Left lung (tissue), 10 donors: ENCODE results near the gene SOWAHB. TPM values are rescaled to one million over a fixed set of nuclear protein-coding genes. Genes with fewer than 3 reads are reported as not detected.

Experiments
- ATAC-seq: fragments of 200-7000 bp; cut with Tn5 transposase; one replicate; pipeline ENCODE4 v1.9.1; 2020; ENCODE audit warnings: moderate library complexity
- DNase-seq, 4 donors: peaks; one replicate each; pipeline ENCODE4 v3.0.0-alpha.2; 2013 to 2020
- H3K27ac ChIP-seq, 2 donors: fragments of 200-600 bp; sonication (generic) in 1 of 2; one replicate each; pipeline versions ENCODE4 v1.5.0 to v1.8.0; 2020 to 2021
- H3K27me3 ChIP-seq, 2 donors: fragments of 200-600 bp; sonication (generic) in 1 of 2; one replicate each; pipeline versions ENCODE4 v1.5.0 to v1.8.0; 2020 to 2021
- H3K36me3 ChIP-seq, 2 donors: fragments of 200-600 bp; sonication (generic) in 1 of 2; one replicate each; pipeline versions ENCODE4 v1.5.0 to v1.8.0; 2020 to 2021
- H3K4me1 ChIP-seq, 2 donors: fragments of 200-600 bp; one replicate each; pipeline ENCODE4 v1.8.0; 2021
- H3K4me3 ChIP-seq, 2 donors: fragments of 200-600 bp; sonication (generic) in 1 of 2; one replicate each; pipeline versions ENCODE4 v1.5.0 to v1.8.0; 2020 to 2021; ENCODE audit warnings: mild to moderate bottlenecking in 1 of 2
- H3K9me3 ChIP-seq, 2 donors: fragments of 200-600 bp; sonication (generic) in 1 of 2; one replicate each; pipeline versions ENCODE4 v1.5.0 to v1.8.0; 2020 to 2021
- intact Hi-C, 2 donors: fragments of 100-400 bp; cut with DNase I; formaldehyde crosslinking; loops; one replicate each; pipeline versions ENCODE4 v1.11.2 to v1.14.2; 2022
- polyA plus RNA-seq, 6 donors: library from polyadenylated mRNA; unstranded; fragments of 120-200 nt; gene quantifications; one replicate each; pipeline ENCODE4 v1.2.1, GENCODE V29; 2013; ENCODE audit not compliant: insufficient read length in 6 of 6
- total RNA-seq, 2 donors: library from RNA; stranded (reverse); fragmentation: NEBNext Ultra II Directional; extraction: Animal tissue kit (Norgen Biotek cat#: 25700); gene quantifications; one replicate each; pipeline ENCODE4 v1.2.1, GENCODE V29; 2021
- TF ChIP-seq, protein P1 (sequence below), 2 donors: fragments of 200-600 bp; sonication (generic) in 1 of 2; IDR thresholded peaks; one replicate each; pipeline versions ENCODE4 v1.5.0 to v1.8.0; 2021; ENCODE audit warnings: antibody characterized with exemption in 2 of 2
- donor health status: DM: no; HTN: yes; CAD: no.
- donor health status: DM: no; HTN: no; CAD: no.

The SOWAHB gene
- total and polyA plus RNA-seq, 8 donors, result 2.5 to 6.3 (median 2.8) TPM

DNA sequence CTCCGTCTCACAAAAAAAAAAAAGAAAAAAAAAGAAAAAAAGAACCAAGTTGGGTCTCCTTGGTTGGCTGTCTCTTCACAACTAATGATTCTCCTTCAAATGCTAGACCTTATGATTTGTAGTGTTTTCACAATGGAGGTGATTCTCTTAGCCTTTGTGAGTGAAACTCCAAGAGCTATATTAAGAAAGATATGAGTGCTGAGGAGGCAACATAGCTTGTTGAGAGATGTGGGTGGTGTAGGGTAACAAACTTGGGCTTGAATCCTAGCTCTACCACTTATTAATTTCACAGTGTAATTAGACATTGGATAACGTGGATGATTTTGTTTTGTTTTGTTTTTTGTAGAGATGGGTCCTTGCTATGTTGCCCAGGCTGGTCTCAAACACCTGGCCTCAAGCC, 41.2 kb upstream of the SOWAHB start:
- Histone ChIP-seq H3K27me3 (no peaks in the 10 kb centered on the region), H3K27ac (no peak overlapping the region), H3K4me1 (no peaks in the 10 kb centered on the region), H3K4me3 (no peak overlapping the region), H3K9me3 (peaks cover 0 to 6% of the 10 kb centered on the region in 2 donors), H3K36me3 (no peaks in the 10 kb centered on the region)
- no peak for ATAC-seq
- intact Hi-C loops, result no loop called here
- no peak for DNase-seq
- TF ChIP-seq, protein P1, sequence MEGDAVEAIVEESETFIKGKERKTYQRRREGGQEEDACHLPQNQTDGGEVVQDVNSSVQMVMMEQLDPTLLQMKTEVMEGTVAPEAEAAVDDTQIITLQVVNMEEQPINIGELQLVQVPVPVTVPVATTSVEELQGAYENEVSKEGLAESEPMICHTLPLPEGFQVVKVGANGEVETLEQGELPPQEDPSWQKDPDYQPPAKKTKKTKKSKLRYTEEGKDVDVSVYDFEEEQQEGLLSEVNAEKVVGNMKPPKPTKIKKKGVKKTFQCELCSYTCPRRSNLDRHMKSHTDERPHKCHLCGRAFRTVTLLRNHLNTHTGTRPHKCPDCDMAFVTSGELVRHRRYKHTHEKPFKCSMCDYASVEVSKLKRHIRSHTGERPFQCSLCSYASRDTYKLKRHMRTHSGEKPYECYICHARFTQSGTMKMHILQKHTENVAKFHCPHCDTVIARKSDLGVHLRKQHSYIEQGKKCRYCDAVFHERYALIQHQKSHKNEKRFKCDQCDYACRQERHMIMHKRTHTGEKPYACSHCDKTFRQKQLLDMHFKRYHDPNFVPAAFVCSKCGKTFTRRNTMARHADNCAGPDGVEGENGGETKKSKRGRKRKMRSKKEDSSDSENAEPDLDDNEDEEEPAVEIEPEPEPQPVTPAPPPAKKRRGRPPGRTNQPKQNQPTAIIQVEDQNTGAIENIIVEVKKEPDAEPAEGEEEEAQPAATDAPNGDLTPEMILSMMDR (IDR thresholded peaks at IDR 0.05), result no peak

- no peaks in the 10 kb centered on the region for H3K4me1 ChIP-seq
- TF ChIP-seq, protein P1 (IDR thresholded peaks at IDR 0.05), result no peak
- no peak overlapping the region for H3K4me3 ChIP-seq
- peaks cover 0 to 6% of the 10 kb centered on the region in 2 donors for H3K9me3 ChIP-seq
- ATAC-seq (no peak), DNase-seq (no peak)
- H3K36me3 ChIP-seq, result no peaks in the 10 kb centered on the region
- intact Hi-C loops, result no loop called here
- no peaks in the 10 kb centered on the region for H3K27me3 ChIP-seq
- no peak overlapping the region for H3K27ac ChIP-seq
These were observed 33.8 kb upstream of the SOWAHB start for GRCh38 chr4:76931576-76932276.

- no peaks in the 10 kb centered on the region for H3K36me3 ChIP-seq
- intact Hi-C loops, result no loop called here
- no peak for ATAC-seq
- H3K27ac ChIP-seq, result no peak overlapping the region
- no peaks in the 10 kb centered on the region for H3K27me3 ChIP-seq
- DNase-seq, result no peak
- H3K9me3 ChIP-seq, result no peaks in the 10 kb centered on the region
- TF ChIP-seq, protein P1 (IDR thresholded peaks at IDR 0.05), result no peak
- H3K4me3 ChIP-seq, result no peak overlapping the region
- H3K4me1 ChIP-seq, result no peaks in the 10 kb centered on the region
These were observed 33.1 kb upstream of the SOWAHB start for GRCh38 chr4:76931087-76931486.

GRCh38 chr4:76930685-76931084, 32.7 kb upstream of the SOWAHB start:
- H3K9me3 ChIP-seq, result no peaks in the 10 kb centered on the region
- H3K27ac ChIP-seq, result no peak overlapping the region
- TF ChIP-seq, protein P1 (IDR thresholded peaks at IDR 0.05), result no peak
- DNase-seq, result no peak
- no peak for ATAC-seq
- no peaks in the 10 kb centered on the region for H3K27me3 ChIP-seq
- H3K36me3 ChIP-seq, result no peaks in the 10 kb centered on the region
- intact Hi-C loops, result no loop called here
- H3K4me1 ChIP-seq, result no peaks in the 10 kb centered on the region
- no peak overlapping the region for H3K4me3 ChIP-seq

- TF ChIP-seq, protein P1 (IDR thresholded peaks at IDR 0.05), result no peak
- intact Hi-C loops, result no loop called here
- no peak for DNase-seq
- H3K9me3 ChIP-seq, result no peaks in the 10 kb centered on the region
- H3K4me3 ChIP-seq, result no peak overlapping the region
- no peaks in the 10 kb centered on the region for H3K36me3 ChIP-seq
- ATAC-seq, result no peak
- no peaks in the 10 kb centered on the region for H3K27me3 ChIP-seq
- H3K4me1 ChIP-seq, result no peaks in the 10 kb centered on the region
- H3K27ac ChIP-seq, result no peak overlapping the region
These were observed 28.9 kb upstream of the SOWAHB start for GRCh38 chr4:76926841-76927240.
